SKM-1 treated with dmso at 0.1 percent for 144 hours (cell line): ENCODE data around the gene QSOX1.
"Not testable (repeated sequence)": the region's sequence is repeated elsewhere in the genome, so short reads cannot be mapped to it uniquely, and the experiment has no call there.

Experiments
- DNase-seq: peaks from one replicate; lab custom pipeline; 2025; ENCODE audit not compliant: unreplicated experiment; lab: John Stamatoyannopoulos, UW

Gene QSOX1

GRCh38 chr1:180154325-180155181, at the start of gene QSOX1:
TSS of gene QSOX1 (plus strand) at chr1:180154869. CDS start at chr1:180154908, 39 bp downstream.
- DNase-seq = peak; percentile 94

GRCh38 chr1:180112091-180112490, 42.6 kb upstream of the QSOX1 start:
- no peak for DNase-seq

GRCh38 chr1:180112984-180113647, 41.6 kb upstream of the QSOX1 start:
- no peak for DNase-seq

GRCh38 chr1:180114396-180114945, 40.2 kb upstream of the QSOX1 start:
- DNase-seq = no peak

GRCh38 chr1:180116964-180117763, 37.5 kb upstream of the QSOX1 start:
- peak; percentile 45 for DNase-seq

- DNase-seq = no peak
Observed at GRCh38 chr1:180117764-180118116, 36.9 kb upstream of the QSOX1 start.

- no peak for DNase-seq
Observed at GRCh38 chr1:180119837-180120236, 34.8 kb upstream of the QSOX1 start.

GRCh38 chr1:180123463-180123936, 31.2 kb upstream of the QSOX1 start:
- no peak for DNase-seq

- peak; percentile 45 for DNase-seq
Observed at GRCh38 chr1:180130651-180131050, 24.0 kb upstream of the QSOX1 start.

- DNase-seq = peak; percentile 100
Observed at GRCh38 chr1:180131510-180131909, 23.2 kb upstream of the QSOX1 start.

- no peak for DNase-seq
Observed at GRCh38 chr1:180133193-180133592, 21.5 kb upstream of the QSOX1 start.

GRCh38 chr1:180133688-180134087, 21.0 kb upstream of the QSOX1 start:
- DNase-seq = not testable (repeated sequence)

GRCh38 chr1:180135535-180135934, 19.1 kb upstream of the QSOX1 start:
- no peak for DNase-seq

- no peak for DNase-seq
Observed at GRCh38 chr1:180136331-180136967, 18.2 kb upstream of the QSOX1 start.

- no peak for DNase-seq
Observed at GRCh38 chr1:180136968-180137356, 17.7 kb upstream of the QSOX1 start.

GRCh38 chr1:180137776-180138175, 16.9 kb upstream of the QSOX1 start:
- DNase-seq = no peak

- DNase-seq = no peak
Observed at GRCh38 chr1:180141381-180141934, 13.2 kb upstream of the QSOX1 start.

- no peak for DNase-seq
Observed at GRCh38 chr1:180143359-180143758, 11.3 kb upstream of the QSOX1 start.

GRCh38 chr1:180144659-180145357, 9.9 kb upstream of the QSOX1 start:
- peak; percentile 35 for DNase-seq

- no peak for DNase-seq
Observed at GRCh38 chr1:180145446-180145845, 9.2 kb upstream of the QSOX1 start.
